Ovary (tissue), 9 donors: Measurements from ENCODE around the gene C15orf61. TPM values are rescaled to one million over a fixed set of nuclear protein-coding genes. Genes with fewer than 3 reads are reported as not detected.

ENCODE experiments used
- DNase-seq, 5 donors: peaks; one replicate each; pipeline ENCODE4 v3.0.0-alpha.2; 2019 to 2020
- H3K27ac ChIP-seq, 2 donors: fragments of 200-600 bp; one replicate each; pipeline versions ENCODE4 v1.5.1 to v1.8.0; 2019 to 2022
- H3K27me3 ChIP-seq: fragments of 200-600 bp; one replicate; pipeline ENCODE4 v1.8.0; 2022
- H3K36me3 ChIP-seq: fragments of 200-600 bp; sonication (generic); one replicate; pipeline ENCODE4 v1.5.1; 2019
- H3K4me1 ChIP-seq: one replicate; pipeline ENCODE4 v1.8.1; 2013; ENCODE audit warnings: mild to moderate bottlenecking, moderate library complexity; ENCODE audit not compliant: insufficient read depth
- H3K4me3 ChIP-seq: fragments of 200-600 bp; sonication (generic); one replicate; pipeline ENCODE4 v1.5.1; 2017
- H3K9me3 ChIP-seq, 2 donors: fragments of 200-600 bp in 1 of 2; sonication (generic) in 1 of 2; one replicate each; pipeline versions ENCODE4 v1.5.1 to v1.8.1; 2013 to 2019; ENCODE audit warnings: mild to moderate bottlenecking in 1 of 2, moderate library complexity in 1 of 2
- CTCF ChIP-seq, 3 donors: fragments of 450-650 bp in 2 of 3; fragments of 200-600 bp in 1 of 3; IDR thresholded peaks; one replicate each; pipeline versions ENCODE4 v1.5.1 to v1.8.0; 2016 to 2022; ENCODE audit warnings: antibody characterized with exemption in 3 of 3, mild to moderate bottlenecking in 1 of 3
- EP300 ChIP-seq: sonication (generic); formaldehyde crosslinking; IDR thresholded peaks from one replicate; pipeline ENCODE4 v1.6.1; 2017; ENCODE audit warnings: antibody characterized with exemption
- POLR2A ChIP-seq: fragments of 450-650 bp; IDR thresholded peaks from one replicate; pipeline ENCODE4 v1.6.1; 2017; ENCODE audit warnings: antibody characterized with exemption, mild to moderate bottlenecking, moderate library complexity
- WGBS, 3 donors: extraction: QIAGEN DNeasy Blood & Tissue Kit in 1 of 3; methylation state at CpG; one replicate each; pipeline versions ENCODE4 v1.1.5 to v1.1.7; 2013 to 2017; 5-methylcytosine and 5-hydroxymethylcytosine counted together
- intact Hi-C, 4 donors: fragments of 100-400 bp; cut with DNase I; formaldehyde crosslinking; loops; one replicate each; pipeline versions ENCODE4 v1.11.0 to v1.15.1; 2022 to 2023
- polyA plus RNA-seq, 2 donors: library from polyadenylated mRNA; stranded (reverse); fragments of 200-250 nt in 1 of 2; fragments of 350-450 nt in 1 of 2; fragmentation: Illumina TruSeq in 1 of 2; extraction: RNeasy Lipid Tissue Mini Kit (QIAGEN cat#74804) in 1 of 2; gene quantifications; one replicate each; pipeline ENCODE4 v1.2.3, GENCODE V29; 2013 to 2014
- total RNA-seq, 7 donors: library from RNA; depleted of rRNA in 2 of 7; stranded (reverse); fragments of >200 nt in 2 of 7; fragmentation: NEBNext Ultra II Directional in 3 of 7; extraction: Animal tissue kit (Norgen Biotek cat#: 25700) in 3 of 7; gene quantifications; one replicate each; pipeline versions ENCODE4 v1.1.0 to v1.2.4, GENCODE V29; 2016 to 2023
- donor health status: DM: no; HTN: no; CAD: no; lungs with moderate emphysema.
- donor health status: DM: no; HTN: no; CAD: no.
- donor health status: Bipolar disorder and iron deficiency.
- donor health status: DM: yes; HTN: yes; CAD: no.
- donor health status: DM: no; HTN: no; CAD: no.
- donor health status: DM: yes; HTN: yes; CAD: no.

The C15orf61 gene
- total and polyA plus RNA-seq, 9 donors, result 2.7 to 7.8 (median 6.6) TPM

- TF ChIP-seq CTCF (IDR thresholded peaks at IDR 0.05) (no peak), EP300 (no peak), POLR2A (no peak)
- no peak for DNase-seq
These were observed 57.2 kb downstream of the C15orf61 start for GRCh38 chr15:67578020-67578600.

GRCh38 chr15:67579164-67579563 is 58.2 kb downstream of the C15orf61 start:
- Histone ChIP-seq H3K9me3 (no peaks in the 10 kb centered on the region), H3K36me3 (no peaks in the 10 kb centered on the region), H3K27me3 (no peaks in the 10 kb centered on the region), H3K4me3 (no peak overlapping the region), H3K4me1 (no peaks in the 10 kb centered on the region), H3K27ac (no peak overlapping the region)
- intact Hi-C loops, result no loop called here
- 91 to 95% (median 94%) methylated on average over 5 of the region's 5 CpGs for WGBS, 3 donors
- no peak for DNase-seq
- TF ChIP-seq EP300 (no peak), CTCF (IDR thresholded peaks at IDR 0.05) (no peak), POLR2A (no peak)

More at GRCh38 chr15:67578020-67578600, 57.2 kb downstream of the C15orf61 start:
- 93 to 95% (median 94%) methylated on average over 4 of the region's 4 CpGs for WGBS, 3 donors
- Histone ChIP-seq H3K27me3 (no peaks in the 10 kb centered on the region), H3K4me1 (no peaks in the 10 kb centered on the region), H3K4me3 (no peak overlapping the region), H3K9me3 (no peaks in the 10 kb centered on the region), H3K36me3 (no peaks in the 10 kb centered on the region), H3K27ac (no peak overlapping the region)
- intact Hi-C loops, result no loop called here

Other genes starting within 250 kb of the C15orf61 start
- gene MAP2K5, start 21.6 kb downstream of the C15orf61 start, total RNA-seq, result 10 to 100 TPM in 6 of 7 donors, 1 to 10 TPM in 1; 4.0 to 24.9 (median 23.2) TPM
- 10 to 100 TPM; 16.4 to 39.8 TPM for gene MAP2K5, start 21.6 kb downstream of the C15orf61 start, polyA plus RNA-seq